Tibial nerve (tissue), 4 donors: ENCODE results near the gene MSRB3. TPM values are rescaled to one million over a fixed set of nuclear protein-coding genes. Genes with fewer than 3 reads are reported as not detected.

Experiments
- DNase-seq, 2 donors: peaks; one replicate each; pipeline ENCODE4 v3.0.0-alpha.2; 2019; ENCODE audit warnings: low spot score in 2 of 2
- H3K27ac ChIP-seq, 4 donors: fragments of 200-600 bp; sonication (generic) in 3 of 4; one replicate each; pipeline ENCODE4 v1.5.1; 2017 to 2019; ENCODE audit warnings: mild to moderate bottlenecking in 1 of 4
- H3K27me3 ChIP-seq, 2 donors: fragments of 200-600 bp; sonication (generic) in 1 of 2; one replicate each; pipeline versions ENCODE4 v1.5.1 to v1.6.0; 2017 to 2019
- H3K36me3 ChIP-seq, 3 donors: fragments of 200-600 bp; sonication (generic); one replicate each; pipeline ENCODE4 v1.5.1; 2018 to 2019
- H3K4me1 ChIP-seq, 4 donors: fragments of 200-600 bp; sonication (generic) in 3 of 4; one replicate each; pipeline ENCODE4 v1.5.1; 2017 to 2019
- H3K4me3 ChIP-seq, 4 donors: fragments of 200-600 bp; sonication (generic) in 3 of 4; one replicate each; pipeline ENCODE4 v1.5.1; 2017 to 2019; ENCODE audit warnings: mild to moderate bottlenecking in 1 of 4, moderate library complexity in 1 of 4
- H3K9me3 ChIP-seq, 4 donors: fragments of 200-600 bp; sonication (generic) in 3 of 4; one replicate each; pipeline ENCODE4 v1.5.1; 2017 to 2019
- EP300 ChIP-seq, 2 donors: sonication (generic); formaldehyde crosslinking; IDR thresholded peaks; one replicate each; pipeline ENCODE4 v1.6.1; 2017; ENCODE audit warnings: antibody characterized with exemption in 2 of 2, mild to moderate bottlenecking in 1 of 2
- POLR2A ChIP-seq, 2 donors: fragments of 450-650 bp; IDR thresholded peaks; one replicate each; pipeline ENCODE4 v1.6.1; 2017; ENCODE audit warnings: antibody characterized with exemption in 2 of 2, mild to moderate bottlenecking in 2 of 2, moderate library complexity in 2 of 2
- WGBS, 2 donors: methylation state at CpG; one replicate each; pipeline ENCODE4 v1.1.5; 2018; 5-methylcytosine and 5-hydroxymethylcytosine counted together
- total RNA-seq, 4 donors: library from RNA; depleted of rRNA; stranded (reverse); fragments of >200 nt; gene quantifications; one replicate each; pipeline ENCODE4 v1.1.0, GENCODE V29; 2016
- TF ChIP-seq, protein P1 (sequence below), 5 experiments: fragments of 200-600 bp in 3 of 5; fragments of 450-650 bp in 2 of 5; sonication (generic) in 3 of 5; IDR thresholded peaks; one replicate each; pipeline ENCODE4 v1.5.1; 2016 to 2019; ENCODE audit warnings: antibody characterized with exemption in 5 of 5, mild to moderate bottlenecking in 3 of 5, moderate library complexity in 2 of 5

Gene MSRB3
- total RNA-seq, 4 donors from 2014 or later, result 42.0 to 64.0 (median 47.9) TPM

DNA sequence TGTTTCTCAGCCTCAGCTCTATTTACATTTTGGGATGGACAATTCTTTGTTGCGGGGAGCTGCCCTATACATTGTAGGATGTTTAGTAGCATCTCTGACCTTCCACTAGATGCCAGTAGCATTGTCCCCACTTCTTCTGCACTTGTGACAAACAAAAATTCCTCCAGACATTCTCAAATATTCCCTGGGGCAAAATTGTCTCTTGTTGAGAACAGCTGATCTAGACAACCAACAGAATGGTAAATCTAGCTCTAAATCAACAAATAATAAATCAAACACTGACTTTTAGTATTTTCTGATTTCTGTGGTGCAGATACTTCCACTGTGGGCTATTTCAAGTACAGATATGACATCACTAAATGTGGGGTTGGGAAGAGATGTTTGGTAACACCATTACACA lies 60.7 kb downstream of the MSRB3 start:
- TF ChIP-seq, protein P1, sequence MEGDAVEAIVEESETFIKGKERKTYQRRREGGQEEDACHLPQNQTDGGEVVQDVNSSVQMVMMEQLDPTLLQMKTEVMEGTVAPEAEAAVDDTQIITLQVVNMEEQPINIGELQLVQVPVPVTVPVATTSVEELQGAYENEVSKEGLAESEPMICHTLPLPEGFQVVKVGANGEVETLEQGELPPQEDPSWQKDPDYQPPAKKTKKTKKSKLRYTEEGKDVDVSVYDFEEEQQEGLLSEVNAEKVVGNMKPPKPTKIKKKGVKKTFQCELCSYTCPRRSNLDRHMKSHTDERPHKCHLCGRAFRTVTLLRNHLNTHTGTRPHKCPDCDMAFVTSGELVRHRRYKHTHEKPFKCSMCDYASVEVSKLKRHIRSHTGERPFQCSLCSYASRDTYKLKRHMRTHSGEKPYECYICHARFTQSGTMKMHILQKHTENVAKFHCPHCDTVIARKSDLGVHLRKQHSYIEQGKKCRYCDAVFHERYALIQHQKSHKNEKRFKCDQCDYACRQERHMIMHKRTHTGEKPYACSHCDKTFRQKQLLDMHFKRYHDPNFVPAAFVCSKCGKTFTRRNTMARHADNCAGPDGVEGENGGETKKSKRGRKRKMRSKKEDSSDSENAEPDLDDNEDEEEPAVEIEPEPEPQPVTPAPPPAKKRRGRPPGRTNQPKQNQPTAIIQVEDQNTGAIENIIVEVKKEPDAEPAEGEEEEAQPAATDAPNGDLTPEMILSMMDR (IDR thresholded peaks at IDR 0.05), result no peak
- TF ChIP-seq EP300 (IDR thresholded peaks at IDR 0.05), result no peak
- TF ChIP-seq POLR2A (IDR thresholded peaks at IDR 0.05), result no peak
- Histone ChIP-seq H3K4me1 (peaks cover 0 to 19% (median 0%) of the 10 kb centered on the region in 4 donors), H3K4me3 (no peak overlapping the region), H3K36me3 (no peaks in the 10 kb centered on the region), H3K27ac (no peak overlapping the region), H3K9me3 (no peaks in the 10 kb centered on the region), H3K27me3 (no peaks in the 10 kb centered on the region)
- whole genome bisulfite sequencing, 2 donors, result 86 to 100% methylated on average over 1 of the region's 1 CpG
- DNase-seq, result no peak

DNA sequence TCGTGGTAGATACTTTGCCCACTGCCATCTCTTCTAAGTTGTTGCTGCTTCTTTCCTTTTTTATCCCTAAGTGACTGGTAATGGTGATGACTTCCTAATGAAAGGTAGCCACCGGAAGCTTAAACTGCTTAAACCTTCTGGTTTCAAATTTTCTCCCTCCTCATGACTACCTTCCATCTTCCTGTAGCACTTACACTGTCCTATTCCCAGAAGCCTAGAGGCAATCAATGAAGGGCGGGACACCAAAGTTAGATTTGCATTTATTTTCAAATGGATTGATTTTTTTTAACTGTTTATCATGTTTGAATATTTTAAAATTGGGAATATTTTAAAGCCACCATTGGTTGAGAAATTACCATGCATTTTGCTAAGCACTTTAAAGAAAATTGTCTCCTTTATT lies 64.7 kb downstream of the MSRB3 start:
- no peaks in the 10 kb centered on the region for H3K4me1 ChIP-seq
- WGBS, 2 donors, result 84 to 90% methylated on average over 3 of the region's 3 CpGs
- TF ChIP-seq EP300 (IDR thresholded peaks at IDR 0.05) (no peak), POLR2A (IDR thresholded peaks at IDR 0.05) (no peak)
- TF ChIP-seq, protein P1 (IDR thresholded peaks at IDR 0.05), result no peak

DNA sequence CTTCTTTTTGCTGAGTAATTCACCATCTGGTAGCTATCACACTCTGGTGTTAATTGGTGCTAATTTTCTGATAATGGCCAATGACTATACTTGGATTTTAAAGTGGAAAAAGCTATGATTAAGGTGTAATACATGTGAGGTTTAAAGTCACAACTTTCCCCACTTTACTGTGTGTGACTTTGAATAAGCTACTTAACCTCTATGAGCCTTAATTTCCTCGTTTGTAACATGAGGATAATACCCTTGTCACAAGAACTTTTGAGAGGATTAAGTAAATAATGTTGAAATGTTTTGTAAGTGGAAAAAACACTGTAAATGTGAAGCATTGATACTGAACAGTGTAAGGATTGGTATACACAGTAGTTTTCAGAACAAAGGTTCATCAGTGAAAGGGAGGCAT lies 65.3 kb downstream of the MSRB3 start:
- no peaks in the 10 kb centered on the region for H3K4me1 ChIP-seq
- WGBS, 2 donors, result 38 to 45% methylated on average over 1 of the region's 1 CpG
- TF ChIP-seq EP300 (IDR thresholded peaks at IDR 0.05) (no peak), POLR2A (IDR thresholded peaks at IDR 0.05) (no peak)
- TF ChIP-seq, protein P1 (IDR thresholded peaks at IDR 0.05), result no peak
- DNase-seq, result no peak
- no peak overlapping the region for H3K27ac ChIP-seq
- H3K9me3 ChIP-seq, result peaks cover 0 to 5% (median 0%) of the 10 kb centered on the region in 4 donors
- no peak overlapping the region for H3K4me3 ChIP-seq
- H3K36me3 ChIP-seq, result no peaks in the 10 kb centered on the region
- H3K27me3 ChIP-seq, result no peaks in the 10 kb centered on the region

More for the DNA sequence above, 64.7 kb downstream of the MSRB3 start:
- Histone ChIP-seq H3K27me3 (no peaks in the 10 kb centered on the region), H3K36me3 (no peaks in the 10 kb centered on the region), H3K9me3 (peaks cover 0 to 5% (median 0%) of the 10 kb centered on the region in 4 donors), H3K27ac (no peak overlapping the region), H3K4me3 (no peak overlapping the region)
- DNase-seq, result no peak

DNA sequence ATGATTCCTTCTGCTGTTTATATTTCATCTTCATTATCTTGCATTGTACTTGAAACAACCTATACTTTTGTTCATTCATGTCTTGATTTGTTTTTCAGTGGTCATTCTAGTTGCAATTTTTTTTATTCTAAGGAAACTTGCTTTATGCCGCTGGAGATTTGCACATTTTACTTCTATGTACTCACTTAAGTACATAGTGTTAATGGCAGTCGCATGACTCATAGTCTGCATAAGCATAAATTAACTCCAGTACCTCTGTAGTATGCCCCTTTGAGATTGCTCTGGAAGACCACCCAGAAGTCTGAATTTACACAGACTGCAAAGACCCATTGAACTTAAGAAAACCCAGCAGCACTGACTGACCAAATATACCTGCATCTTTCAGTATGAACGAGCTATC lies 77.0 kb downstream of the MSRB3 start:
- H3K9me3 ChIP-seq, result peaks cover 0 to 3% (median 0%) of the 10 kb centered on the region in 4 donors
- H3K4me3 ChIP-seq, result no peak overlapping the region
- WGBS, 2 donors, result 55 to 66% methylated on average over 3 of the region's 3 CpGs
- H3K27ac ChIP-seq, result no peak overlapping the region
- DNase-seq, result no peak
- no peaks in the 10 kb centered on the region for H3K4me1 ChIP-seq
- H3K27me3 ChIP-seq, result no peaks in the 10 kb centered on the region
- TF ChIP-seq POLR2A (IDR thresholded peaks at IDR 0.05), result no peak
- TF ChIP-seq, protein P1 (IDR thresholded peaks at IDR 0.05), result no peak
- TF ChIP-seq EP300 (IDR thresholded peaks at IDR 0.05), result no peak
- no peaks in the 10 kb centered on the region for H3K36me3 ChIP-seq

DNA sequence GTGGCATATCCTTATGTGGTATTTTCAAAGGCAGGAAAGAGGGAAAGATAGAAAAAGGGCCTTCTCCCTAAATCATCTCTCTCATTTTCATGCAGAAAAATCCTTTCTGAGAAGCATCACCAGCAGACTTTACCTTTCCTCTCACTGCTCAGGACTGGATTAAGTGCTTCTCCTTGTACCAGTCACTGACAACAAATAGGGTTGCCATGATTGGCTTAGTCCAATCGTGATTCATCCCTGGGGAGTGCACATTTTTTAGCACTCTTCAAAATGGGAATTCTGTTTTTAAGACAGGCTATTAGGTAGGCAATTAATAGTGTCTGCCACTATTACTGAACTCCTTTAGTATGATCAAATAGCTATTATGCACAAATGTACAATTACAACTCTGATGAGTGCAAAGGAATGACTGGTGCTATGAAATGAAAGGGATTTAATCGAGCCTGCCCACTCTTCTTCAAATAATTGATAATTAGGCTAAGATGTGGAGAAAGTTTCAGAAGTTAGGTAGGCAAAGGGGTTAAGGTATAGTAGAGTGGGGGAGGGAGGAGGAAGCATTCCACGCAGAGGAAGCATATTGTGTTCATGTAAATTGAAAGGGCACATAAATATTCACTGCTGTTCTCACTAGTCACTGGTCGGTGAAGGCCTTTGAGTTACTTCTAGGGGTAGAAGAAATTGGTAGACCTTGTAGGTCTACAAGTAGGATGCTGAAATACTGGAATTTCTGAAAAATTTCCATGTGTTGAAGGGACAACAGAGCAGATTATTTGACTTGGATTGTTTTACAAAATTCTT lies 84.0 kb downstream of the MSRB3 start:
- no peak overlapping the region for H3K27ac ChIP-seq
- DNase-seq, result no peak
- H3K36me3 ChIP-seq, result no peaks in the 10 kb centered on the region
- no peaks in the 10 kb centered on the region for H3K27me3 ChIP-seq
- no peak overlapping the region for H3K4me3 ChIP-seq
- no peaks in the 10 kb centered on the region for H3K4me1 ChIP-seq
- WGBS, 2 donors, result 45 to 48% methylated on average over 4 of the region's 4 CpGs
- H3K9me3 ChIP-seq, result no peaks in the 10 kb centered on the region
- TF ChIP-seq, protein P1 (IDR thresholded peaks at IDR 0.05), result no peak
- TF ChIP-seq EP300 (IDR thresholded peaks at IDR 0.05) (no peak), POLR2A (IDR thresholded peaks at IDR 0.05) (no peak)
